WI38 (cell line): ENCODE results near the gene RUNX2.

Experiments used
- H3K4me3 ChIP-seq: 2 replicates; pipeline ENCODE4 v1.5.1; 2011; ENCODE audit warnings: low read depth, mild to moderate bottlenecking, control low read depth, low read length
- CTCF ChIP-seq: IDR thresholded peaks from 2 replicates; pipeline ENCODE4 v1.5.1; 2012; ENCODE audit warnings: low read depth, mild to moderate bottlenecking, control low read depth, low read length

Gene RUNX2

GRCh38 chr6:45657226-45657625, 329.1 kb downstream of the RUNX2 start:
- no peak for TF ChIP-seq CTCF
- H3K4me3 ChIP-seq: no peak overlapping the region

GRCh38 chr6:45658400-45658799, 330.3 kb downstream of the RUNX2 start:
- H3K4me3 ChIP-seq: no peak overlapping the region
- no peak for TF ChIP-seq CTCF

- H3K4me3 ChIP-seq: no peak overlapping the region
Measured at GRCh38 chr6:45658958-45659357, 330.8 kb downstream of the RUNX2 start.

GRCh38 chr6:45661661-45662060, 333.5 kb downstream of the RUNX2 start:
- TF ChIP-seq CTCF: no peak
- H3K4me3 ChIP-seq: no peak overlapping the region

More at GRCh38 chr6:45658958-45659357, 330.8 kb downstream of the RUNX2 start:
- no peak for TF ChIP-seq CTCF

GRCh38 chr6:45663251-45664221, 335.4 kb downstream of the RUNX2 start:
- no peak for TF ChIP-seq CTCF
- no peak overlapping the region for H3K4me3 ChIP-seq

- H3K4me3 ChIP-seq: no peak overlapping the region
- no peak for TF ChIP-seq CTCF
Measured at GRCh38 chr6:45664707-45665106, 336.6 kb downstream of the RUNX2 start.

GRCh38 chr6:45665859-45666258, 337.7 kb downstream of the RUNX2 start:
- TF ChIP-seq CTCF: no peak
- H3K4me3 ChIP-seq: no peak overlapping the region
